HCT116 (cell line): ENCODE measurements around the gene TMEM132A. TPM values are rescaled to one million over a fixed set of nuclear protein-coding genes. Genes with fewer than 3 reads are reported as not detected.

Experiments used
- ATAC-seq: fragments of 200-7000 bp; cut with Tn5 transposase; 2 replicates; pipeline ENCODE4 v1.9.1; 2020; ENCODE audit warnings: mild to moderate bottlenecking, moderate library complexity
- BruUV-seq: library from RNA; stranded (reverse); fragments of 400-500 nt; replicated peaks from 2 replicates; lab custom pipeline; 2021; lab: Mats Ljungman, UMichigan
- CTCF ChIA-PET: fragments of 300-600 bp; sonication (Branson Sonifier 250); formaldehyde crosslinking; loops from one replicate; lab custom pipeline; 2021; ENCODE audit warnings: antibody characterized with exemption; lab: Charles Lee
- POLR2A ChIA-PET: fragments of 300-600, 350-600 bp; sonication (Branson Sonifier 250); formaldehyde crosslinking; loops from one replicate; lab custom pipeline; 2021; ENCODE audit warnings: antibody characterized with exemption; lab: Charles Lee
- RAD21 ChIA-PET, 2 experiments: fragments of 300-600 bp; sonication (Branson Sonifier 250); formaldehyde crosslinking; loops; one replicate each; lab custom pipeline; 2023; ENCODE audit warnings: low total read pairs in 2 of 2; ENCODE audit not compliant: uncharacterized antibody in 2 of 2, unreplicated experiment in 2 of 2, low non-redundant PET in 1 of 2; lab: Charles Lee
- DNase-seq: peaks from one replicate; pipeline ENCODE4 v3.0.0-alpha.2; 2010; ENCODE audit warnings: low read depth, low spot score
- H2AFZ ChIP-seq: fragments of 200-600 bp; shearing (Covaris generic), sonication (generic); 2 replicates; pipeline ENCODE4 v1.6.1; 2017; ENCODE audit warnings: low read depth, mixed run types, mixed read lengths, antibody characterized with exemption, low read length; ENCODE audit not compliant: poor library complexity, severe bottlenecking
- H3K27ac ChIP-seq: 2 replicates; pipeline ENCODE4 v1.5.1; 2012; ENCODE audit warnings: low read depth, low read length
- H3K27me3 ChIP-seq: fragments of 200-600 bp; sonication (generic); 2 replicates; pipeline ENCODE4 v1.6.1; 2016; ENCODE audit warnings: mixed run types, low read length, mixed read lengths; ENCODE audit not compliant: insufficient read depth
- H3K36me3 ChIP-seq, 2 experiments: fragments of 200-500 bp in 1 of 2; fragments of 200-600 bp in 1 of 2; sonication (Bioruptor generic) in 1 of 2; sonication (generic) in 1 of 2; 2 replicates each; pipeline versions ENCODE4 v1.5.1 to v1.6.1; 2014 to 2016; ENCODE audit warnings: low read length in 2 of 2, inconsistent platforms in 1 of 2, mixed read lengths in 1 of 2, mixed run types in 1 of 2; ENCODE audit not compliant: insufficient read depth in 2 of 2, control insufficient read depth in 1 of 2
- H3K4me1 ChIP-seq, 2 experiments: fragments of 200-600 bp in 1 of 2; sonication (generic) in 1 of 2; 2 replicates each; pipeline versions ENCODE4 v1.5.1 to v1.6.1; 2012 to 2017; ENCODE audit warnings: low read length in 2 of 2, inconsistent platforms in 1 of 2, mild to moderate bottlenecking in 1 of 2, mixed read lengths in 1 of 2, mixed run types in 1 of 2, moderate library complexity in 1 of 2; ENCODE audit not compliant: insufficient read depth in 2 of 2, control insufficient read depth in 1 of 2
- H3K4me2 ChIP-seq: fragments of 200-600 bp; sonication (generic); 2 replicates; pipeline ENCODE4 v1.6.1; 2017; ENCODE audit warnings: mixed run types, low read length, mixed read lengths
- H3K4me3 ChIP-seq, 2 experiments: fragments of 200-600 bp in 1 of 2; sonication (generic) in 1 of 2; replicated peaks in 1 of 2; 2 replicates each; pipeline ENCODE4 v1.5.1; 2011 to 2016; ENCODE audit warnings: low read length in 2 of 2, control low read depth in 1 of 2, low read depth in 1 of 2, mild to moderate bottlenecking in 1 of 2, mixed read lengths in 1 of 2, mixed run types in 1 of 2
- H3K79me2 ChIP-seq: fragments of 200-600 bp; sonication (generic); 2 replicates; pipeline ENCODE4 v1.6.1; 2017; ENCODE audit warnings: mild to moderate bottlenecking, mixed run types, low read length, moderate library complexity, mixed read lengths; ENCODE audit not compliant: insufficient read depth
- H3K9ac ChIP-seq: fragments of 200-600 bp; sonication (generic); 2 replicates; pipeline ENCODE4 v1.6.1; 2016; ENCODE audit warnings: low read length, mixed read lengths
- H3K9me2 ChIP-seq: fragments of 200-600 bp; sonication (generic), shearing (Covaris generic); 2 replicates; pipeline ENCODE4 v1.6.1; 2017; ENCODE audit warnings: mixed run types, mild to moderate bottlenecking, moderate library complexity; ENCODE audit not compliant: insufficient read depth
- H3K9me3 ChIP-seq, 2 experiments: fragments of 200-500 bp in 1 of 2; fragments of 200-600 bp in 1 of 2; sonication (Bioruptor generic) in 1 of 2; sonication (generic) in 1 of 2; 2 replicates each; pipeline ENCODE4 v1.6.1; 2014 to 2017; ENCODE audit warnings: low read length in 2 of 2, mixed read lengths in 2 of 2, inconsistent platforms in 1 of 2, low read depth in 1 of 2, mild to moderate bottlenecking in 1 of 2, mixed run types in 1 of 2, moderate library complexity in 1 of 2; ENCODE audit not compliant: control insufficient read depth in 1 of 2, insufficient read depth in 1 of 2
- H4K20me1 ChIP-seq: fragments of 200-600 bp; sonication (generic), shearing (Covaris generic); 2 replicates; pipeline ENCODE4 v1.6.1; 2017; ENCODE audit warnings: mixed run types, mild to moderate bottlenecking, moderate library complexity; ENCODE audit not compliant: insufficient read depth
- CBX3 ChIP-seq: IDR thresholded peaks from 2 replicates; pipeline ENCODE4 v1.6.1; 2012; ENCODE audit warnings: low read depth
- EGR1 ChIP-seq: IDR thresholded peaks from 2 replicates; pipeline ENCODE4 v1.6.1; 2012; ENCODE audit warnings: low read depth
- ELF1 ChIP-seq: IDR thresholded peaks from 2 replicates; pipeline ENCODE4 v1.6.1; 2012; ENCODE audit warnings: low read depth, borderline replicate concordance
- EZH2 ChIP-seq: fragments of 200-600 bp; sonication (generic); IDR thresholded peaks from 2 replicates; pipeline ENCODE4 v1.6.1; 2017; ENCODE audit warnings: antibody characterized with exemption, mixed run types
- EZH2phosphoT487 ChIP-seq: fragments of 200-600 bp; IDR thresholded peaks from 2 replicates; pipeline ENCODE4 v1.6.1; 2018; ENCODE audit warnings: antibody characterized with exemption, borderline replicate concordance
- JUND ChIP-seq: IDR thresholded peaks from 2 replicates; pipeline ENCODE4 v1.6.1; 2012
- POLR2A ChIP-seq: IDR thresholded peaks from 2 replicates; pipeline ENCODE4 v1.7.0; 2011; ENCODE audit warnings: borderline replicate concordance; ENCODE audit not compliant: insufficient read depth, insufficient read length; ENCODE audit errors: extremely low read depth
- POLR2AphosphoS5 ChIP-seq: IDR thresholded peaks from 2 replicates; pipeline ENCODE4 v1.6.1; 2011; ENCODE audit warnings: mild to moderate bottlenecking, low read depth, low read length, moderate library complexity
- SIN3A ChIP-seq: IDR thresholded peaks from 2 replicates; pipeline ENCODE4 v1.6.1; 2012; ENCODE audit warnings: low read depth
- SRF ChIP-seq: IDR thresholded peaks from 2 replicates; pipeline ENCODE4 v1.6.1; 2012; ENCODE audit warnings: low read depth
- TCF7L2 ChIP-seq: IDR thresholded peaks from 2 replicates; pipeline ENCODE4 v1.7.0; 2011; ENCODE audit warnings: borderline replicate concordance, inconsistent platforms; ENCODE audit not compliant: insufficient read depth, insufficient read length; ENCODE audit errors: extremely low read depth
- ZBTB33 ChIP-seq: IDR thresholded peaks from 2 replicates; pipeline ENCODE4 v1.6.1; 2011; ENCODE audit warnings: mild to moderate bottlenecking, low read length, moderate library complexity; ENCODE audit not compliant: insufficient replicate concordance; ENCODE audit errors: extremely low read depth
- ZFX ChIP-seq: fragments of 450-650 bp; IDR thresholded peaks from 2 replicates; pipeline ENCODE4 v1.6.1; 2017
- ZNF274 ChIP-seq: fragments of 200-500 bp; sonication (Bioruptor generic); IDR thresholded peaks from 2 replicates; pipeline ENCODE4 v1.6.1; 2014; ENCODE audit warnings: mild to moderate bottlenecking, low read depth, low read length, inconsistent platforms
- intact Hi-C: fragments of 100-400 bp; cut with micrococcal nuclease; formaldehyde crosslinking; loops from 2 replicates; pipeline ENCODE4 v1.10.0; 2022
- total RNA-seq: library from RNA; stranded (reverse); gene quantifications from one replicate; pipeline ENCODE4 v1.2.1, GENCODE V29; 2021; ENCODE audit not compliant: unreplicated experiment

Gene TMEM132A
- total RNA-seq, 1 experiment from 2014 or later, result 120 TPM

- no peak for ATAC-seq
- Histone ChIP-seq H3K4me1 (no peaks in the 10 kb centered on the region), H3K27ac (no peak overlapping the region), H3K9ac (no peak overlapping the region), H3K9me3 (no peaks in the 10 kb centered on the region), H3K27me3 (no peaks in the 10 kb centered on the region), H4K20me1 (no peaks in the 10 kb centered on the region), H3K36me3 (no peaks in the 10 kb centered on the region), H3K4me3 (no peak overlapping the region), H3K9me2 (no peaks in the 10 kb centered on the region), H3K79me2 (no peaks in the 10 kb centered on the region), H3K4me2 (no peak overlapping the region), H2AFZ (no peak overlapping the region)
- TF ChIP-seq EZH2phosphoT487 (no peak), JUND (no peak), ZBTB33 (no peak), EZH2 (no peak), TCF7L2 (no peak), SRF (no peak), ELF1 (no peak), ZFX (no peak), POLR2A (no peak), EGR1 (no peak), CBX3 (no peak), POLR2AphosphoS5 (no peak), ZNF274 (no peak), SIN3A (no peak)
- no peak for DNase-seq
- no TSS peak for BruUV-seq
- intact Hi-C loops, result no loop called here
- POLR2A ChIA-PET, result no interaction called here
- RAD21 ChIA-PET, result no interaction called here
- CTCF ChIA-PET, result no interaction called here
Observed at GRCh38 chr11:60946601-60947264, 22.5 kb downstream of the TMEM132A start.
